MCF 10A (cell line): Measurements from ENCODE around the gene TMA7. TPM values are rescaled to one million over a fixed set of nuclear protein-coding genes. Genes with fewer than 3 reads are reported as not detected.

ENCODE experiments used
- BruUV-seq: library from RNA; stranded (reverse); fragments of 400-500 nt; replicated peaks from 2 replicates; lab custom pipeline; 2021; lab: Mats Ljungman, UMichigan
- CTCF ChIA-PET: fragments of 300-600 bp; sonication (Branson Sonifier 250); formaldehyde crosslinking; extraction: SDS; loops from one replicate; lab custom pipeline; 2021; ENCODE audit warnings: antibody characterized with exemption, inconsistent platforms; lab: Yijun Ruan, JAX
- POLR2A ChIA-PET: fragments of 300-600, 350-650 bp; sonication (Branson Sonifier 250); formaldehyde crosslinking; extraction: SDS; loops from one replicate; lab custom pipeline; 2020; ENCODE audit warnings: antibody characterized with exemption, inconsistent platforms; lab: Yijun Ruan, JAX
- DNase-seq: peaks from one replicate; pipeline ENCODE4 v3.0.0-alpha.2; 2018; ENCODE audit not compliant: unreplicated experiment
- H3K27ac Mint-ChIP-seq: one replicate; pipeline ENCODE4 v1.8.0; 2022; ENCODE audit warnings: mild to moderate bottlenecking, low read depth, mixed read lengths; ENCODE audit not compliant: unreplicated experiment
- H3K27me3 Mint-ChIP-seq: one replicate; pipeline ENCODE4 v1.8.0; 2022; ENCODE audit warnings: mixed read lengths; ENCODE audit not compliant: insufficient read depth, unreplicated experiment
- H3K36me3 Mint-ChIP-seq: one replicate; pipeline ENCODE4 v1.8.0; 2022; ENCODE audit warnings: mild to moderate bottlenecking, moderate library complexity, mixed read lengths; ENCODE audit not compliant: insufficient read depth, unreplicated experiment
- H3K4me1 Mint-ChIP-seq: one replicate; pipeline ENCODE4 v1.8.0; 2022; ENCODE audit warnings: mixed read lengths; ENCODE audit not compliant: insufficient read depth, unreplicated experiment
- H3K4me3 Mint-ChIP-seq: one replicate; pipeline ENCODE4 v1.8.0; 2022; ENCODE audit warnings: mild to moderate bottlenecking, moderate library complexity, mixed read lengths; ENCODE audit not compliant: unreplicated experiment
- H3K9me3 Mint-ChIP-seq: one replicate; pipeline ENCODE4 v1.8.0; 2022; ENCODE audit warnings: mixed read lengths; ENCODE audit not compliant: unreplicated experiment
- CTCF ChIP-seq: fragments of 200-600 bp; IDR thresholded peaks from one replicate; pipeline ENCODE4 v1.8.0; 2022; ENCODE audit warnings: antibody characterized with exemption, mild to moderate bottlenecking; ENCODE audit not compliant: unreplicated experiment
- intact Hi-C: fragments of 100-400 bp; cut with micrococcal nuclease; formaldehyde crosslinking; loops from 2 replicates; pipeline ENCODE4 v1.14.1; 2022
- total RNA-seq: library from RNA; stranded (reverse); gene quantifications from 2 replicates; pipeline ENCODE4 v1.2.3, GENCODE V29; 2022

The TMA7 gene
- total RNA-seq, 1 experiment from 2014 or later = 356 TPM

GRCh38 chr3:48428572-48429316, 11.3 kb upstream of the TMA7 start:
- TF ChIP-seq CTCF = no peak
- ChIA-PET POLR2A (interaction anchor here (0.6 to 20.2 kb wide), 12 partner anchors 11 to 240 kb away, joined by 3 to 749 read pairs (median 4); partner anchors contain the start of genes ATRIP, CCDC51, CDC25A and PFKFB4), CTCF (interaction anchor here (0.7 to 4.3 kb wide), 3 partner anchors 27 to 132 kb away, joined by 3 to 31 read pairs (median 3); no protein-coding TSS in a partner anchor)
- Mint-ChIP-seq H3K27me3 (no peaks in the 10 kb centered on the region), H3K27ac (peak overlapping the region; percentile 5), H3K36me3 (peaks cover 45% of the 10 kb centered on the region), H3K4me3 (peak overlapping the region; percentile 99), H3K4me1 (peaks cover 65% of the 10 kb centered on the region), H3K9me3 (no peaks in the 10 kb centered on the region)
- intact Hi-C loops = no loop called here
- no TSS peak for BruUV-seq
- DNase-seq = no peak

- peak; percentile 69 for DNase-seq
- H3K4me3 Mint-ChIP-seq = peak overlapping the region; percentile 99
- peaks cover 71% of the 10 kb centered on the region for H3K4me1 Mint-ChIP-seq
- no peaks in the 10 kb centered on the region for H3K9me3 Mint-ChIP-seq
- intact Hi-C loops = no loop called here
- POLR2A ChIA-PET = interaction anchor here (0.6 to 20.2 kb wide), 18 partner anchors 11 to 266 kb away, joined by 3 to 749 read pairs (median 3); partner anchors contain the start of genes ATRIP, CCDC51, PFKFB4 and SLC26A6
- BruUV-seq = no TSS peak
- TF ChIP-seq CTCF = no peak
- H3K36me3 Mint-ChIP-seq = peaks cover 49% of the 10 kb centered on the region
- CTCF ChIA-PET = interaction anchor here (0.7 to 4.3 kb wide), 3 partner anchors 28 to 133 kb away, joined by 3 to 31 read pairs (median 3); no protein-coding TSS in a partner anchor
- H3K27ac Mint-ChIP-seq = peak overlapping the region; percentile 98
- H3K27me3 Mint-ChIP-seq = no peaks in the 10 kb centered on the region
These were observed 10.6 kb upstream of the TMA7 start for GRCh38 chr3:48429317-48429959.

- intact Hi-C loops = no loop called here
- no peaks in the 10 kb centered on the region for H3K27me3 Mint-ChIP-seq
- peaks cover 43% of the 10 kb centered on the region for H3K36me3 Mint-ChIP-seq
- H3K9me3 Mint-ChIP-seq = no peaks in the 10 kb centered on the region
- TF ChIP-seq CTCF = no peak
- DNase-seq = peak; percentile 96
- CTCF ChIA-PET = interaction anchor here (0.6 to 4.3 kb wide), 4 partner anchors 17 to 251 kb away, joined by 3 to 31 read pairs (median 6); no protein-coding TSS in a partner anchor
- POLR2A ChIA-PET = interaction anchor here (0.6 to 20.2 kb wide), 16 partner anchors 10 to 265 kb away, joined by 3 to 749 read pairs (median 4); partner anchors contain the start of genes ATRIP, CCDC51, PFKFB4 and SLC26A6
- BruUV-seq = TSS peak; percentile 36
- peak within 1 kb of the TSS; percentile 99 for H3K4me3 Mint-ChIP-seq
- H3K27ac Mint-ChIP-seq = peak within 1 kb of the TSS; percentile 98
- H3K4me1 Mint-ChIP-seq = peaks cover 68% of the 10 kb centered on the region
These were observed 9.9 kb upstream of the TMA7 start, which contains the start of gene PLXNB1 for GRCh38 chr3:48429960-48430707. TSS of gene PLXNB1 (minus strand) at chr3:48430086. CDS start at chr3:48424611, 5,475 bp downstream.
